Myometrial cell (primary cell): ENCODE results near the gene MLLT6. TPM values are rescaled to one million over a fixed set of nuclear protein-coding genes. Genes with fewer than 3 reads are reported as not detected.

Source experiments
- total RNA-seq: library from RNA; depleted of rRNA; stranded (reverse); fragments of >200 nt; gene quantifications from 2 replicates; pipeline ENCODE4 v1.2.3, GENCODE V29; 2015

The MLLT6 gene
- 8.4 and 13.3 TPM in 2 replicates for total RNA-seq

GRCh38 chr17:38704606-38705522, at the start of gene MLLT6:
Gene MLLT6 (plus strand): TSS chr17:38705273. CDS start chr17:38705633, 360 bp downstream.

GRCh38 chr17:38674749-38675615, 30.1 kb upstream of the MLLT6 start, which contains the start of gene EPOP:
Gene EPOP (minus strand): TSS chr17:38674957. CDS start chr17:38674495, 462 bp downstream.

GRCh38 chr17:38729886-38730525, 24.9 kb downstream of the MLLT6 start, which contains the start of gene CISD3:
Gene CISD3 (plus strand): TSS chr17:38730341. CDS start chr17:38730359, 18 bp downstream.

GRCh38 chr17:38748149-38748891, 43.2 kb downstream of the MLLT6 start, which contains the start of gene PCGF2:
Gene PCGF2 (minus strand): TSS chr17:38748336. CDS start chr17:38740402, 7,934 bp downstream.

GRCh38 chr17:38752308-38753070, 47.4 kb downstream of the MLLT6 start, which contains the start of gene PSMB3:
Gene PSMB3 (plus strand): TSS chr17:38752741. CDS start chr17:38752827, 86 bp downstream.

Other genes starting within 250 kb of the MLLT6 start
- gene SRCIN1, start 99.3 kb upstream of the MLLT6 start, total RNA-seq = not detected in 2 replicates
- 0.58 and 0.71 TPM in 2 replicates for gene EPOP, start 30.3 kb upstream of the MLLT6 start, total RNA-seq
- 10.6 and 21.6 TPM in 2 replicates for gene CISD3, start 25.1 kb downstream of the MLLT6 start, total RNA-seq
- 4.8 and 9.5 TPM in 2 replicates for gene PCGF2, start 43.1 kb downstream of the MLLT6 start, total RNA-seq
- gene PSMB3, start 47.5 kb downstream of the MLLT6 start, total RNA-seq = 369 and 423 TPM in 2 replicates
- 40.6 and 46.6 TPM in 2 replicates for gene PIP4K2B, start 94.3 kb downstream of the MLLT6 start, total RNA-seq
- 9.2 and 9.9 TPM in 2 replicates for gene CWC25, start 120.0 kb downstream of the MLLT6 start, total RNA-seq
- 1,125 and 1,274 TPM in 2 replicates for gene RPL23, start 148.4 kb downstream of the MLLT6 start, total RNA-seq
- gene LASP1, start 164.8 kb downstream of the MLLT6 start, total RNA-seq = 284 and 359 TPM in 2 replicates